Neural progenitor cell (in vitro differentiated cells): ENCODE results near the gene UBAP2L.

Source experiments
- EZH2phosphoT487 ChIP-seq: fragments of 200-600 bp; sonication (generic); IDR thresholded peaks from 2 replicates; pipeline ENCODE4 v1.6.1; 2017; ENCODE audit warnings: antibody characterized with exemption
- TF ChIP-seq, protein P1 (sequence below): fragments of 200-600 bp; sonication (generic); IDR thresholded peaks from 2 replicates; pipeline ENCODE4 v1.5.1; 2017; ENCODE audit warnings: antibody characterized with exemption, mild to moderate bottlenecking

- TF ChIP-seq, protein P1, sequence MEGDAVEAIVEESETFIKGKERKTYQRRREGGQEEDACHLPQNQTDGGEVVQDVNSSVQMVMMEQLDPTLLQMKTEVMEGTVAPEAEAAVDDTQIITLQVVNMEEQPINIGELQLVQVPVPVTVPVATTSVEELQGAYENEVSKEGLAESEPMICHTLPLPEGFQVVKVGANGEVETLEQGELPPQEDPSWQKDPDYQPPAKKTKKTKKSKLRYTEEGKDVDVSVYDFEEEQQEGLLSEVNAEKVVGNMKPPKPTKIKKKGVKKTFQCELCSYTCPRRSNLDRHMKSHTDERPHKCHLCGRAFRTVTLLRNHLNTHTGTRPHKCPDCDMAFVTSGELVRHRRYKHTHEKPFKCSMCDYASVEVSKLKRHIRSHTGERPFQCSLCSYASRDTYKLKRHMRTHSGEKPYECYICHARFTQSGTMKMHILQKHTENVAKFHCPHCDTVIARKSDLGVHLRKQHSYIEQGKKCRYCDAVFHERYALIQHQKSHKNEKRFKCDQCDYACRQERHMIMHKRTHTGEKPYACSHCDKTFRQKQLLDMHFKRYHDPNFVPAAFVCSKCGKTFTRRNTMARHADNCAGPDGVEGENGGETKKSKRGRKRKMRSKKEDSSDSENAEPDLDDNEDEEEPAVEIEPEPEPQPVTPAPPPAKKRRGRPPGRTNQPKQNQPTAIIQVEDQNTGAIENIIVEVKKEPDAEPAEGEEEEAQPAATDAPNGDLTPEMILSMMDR: no peak
- no peak for TF ChIP-seq EZH2phosphoT487
Measured at GRCh38 chr1:154199563-154199879, 21.2 kb upstream of the UBAP2L start.
